AG04450 (cell line): Measurements from ENCODE around the gene DYNC1I1. TPM values are rescaled to one million over a fixed set of nuclear protein-coding genes. Genes with fewer than 3 reads are reported as not detected.

Experiments
- CTCF ChIA-PET: fragments of 300-600, 350-600 bp; formaldehyde crosslinking; extraction: SDS; loops from one replicate; lab custom pipeline; 2022; ENCODE audit warnings: antibody characterized with exemption, inconsistent platforms; lab: Charles Lee
- POLR2A ChIA-PET: fragments of 350-600 bp; formaldehyde crosslinking; extraction: SDS; loops from one replicate; lab custom pipeline; 2021; ENCODE audit warnings: antibody characterized with exemption, inconsistent platforms; lab: Yijun Ruan, JAX
- DNase-seq: peaks from one replicate; pipeline ENCODE4 v3.0.0-alpha.2; 2011; ENCODE audit warnings: low read depth, low spot score
- H3K27ac ChIP-seq: one replicate; pipeline ENCODE4 v1.5.1; 2012; ENCODE audit warnings: low read depth, low read length, control low read depth
- H3K27me3 ChIP-seq: one replicate; pipeline ENCODE4 v1.6.0; 2012; ENCODE audit warnings: low read length; ENCODE audit not compliant: control insufficient read depth, insufficient read depth
- H3K4me3 ChIP-seq: 2 replicates; pipeline ENCODE4 v1.5.1; 2011; ENCODE audit warnings: mild to moderate bottlenecking, low read depth, low read length, control low read depth
- H3K9me3 ChIP-seq: 2 replicates; pipeline ENCODE4 v1.5.1; 2012; ENCODE audit warnings: low read length; ENCODE audit not compliant: control insufficient read depth, insufficient read depth
- polyA plus RNA-seq: library from polyadenylated mRNA; depleted of rRNA; stranded (reverse); fragments of >200 nt; gene quantifications from 2 replicates; pipeline ENCODE4 v1.2.3, GENCODE V29; 2011
- TF ChIP-seq, protein P1 (sequence below): IDR thresholded peaks from 2 replicates; pipeline ENCODE4 v1.5.1; 2011; ENCODE audit warnings: low read depth, low read length, control low read depth, inconsistent platforms

Gene DYNC1I1
- polyA plus RNA-seq, 1 experiment, result 0.06 TPM

DNA sequence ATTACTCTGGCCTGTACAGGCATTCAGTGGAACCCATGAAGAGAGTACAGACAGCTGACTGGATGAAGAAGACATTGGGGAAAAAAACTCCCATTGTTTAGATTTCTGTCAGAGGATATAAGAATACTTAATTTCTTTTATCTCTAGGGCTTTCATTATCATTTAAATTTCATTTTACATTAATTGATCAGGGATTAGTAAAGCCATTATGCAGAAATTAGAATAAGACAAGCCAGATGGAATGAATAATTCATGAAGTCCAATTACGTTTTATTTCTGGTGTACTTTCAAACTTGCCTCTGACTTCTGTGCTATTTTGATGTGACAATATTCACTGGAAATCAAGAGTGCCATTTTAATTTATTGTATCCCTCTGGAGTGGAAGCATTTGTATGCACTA, 302.5 kb downstream of the DYNC1I1 start:
- CTCF ChIA-PET, result interaction anchor here (0.6 to 2.0 kb wide), 9 partner anchors 9 to 955 kb away, joined by 3 to 21 read pairs (median 6); no protein-coding TSS in a partner anchor
- TF ChIP-seq, protein P1, sequence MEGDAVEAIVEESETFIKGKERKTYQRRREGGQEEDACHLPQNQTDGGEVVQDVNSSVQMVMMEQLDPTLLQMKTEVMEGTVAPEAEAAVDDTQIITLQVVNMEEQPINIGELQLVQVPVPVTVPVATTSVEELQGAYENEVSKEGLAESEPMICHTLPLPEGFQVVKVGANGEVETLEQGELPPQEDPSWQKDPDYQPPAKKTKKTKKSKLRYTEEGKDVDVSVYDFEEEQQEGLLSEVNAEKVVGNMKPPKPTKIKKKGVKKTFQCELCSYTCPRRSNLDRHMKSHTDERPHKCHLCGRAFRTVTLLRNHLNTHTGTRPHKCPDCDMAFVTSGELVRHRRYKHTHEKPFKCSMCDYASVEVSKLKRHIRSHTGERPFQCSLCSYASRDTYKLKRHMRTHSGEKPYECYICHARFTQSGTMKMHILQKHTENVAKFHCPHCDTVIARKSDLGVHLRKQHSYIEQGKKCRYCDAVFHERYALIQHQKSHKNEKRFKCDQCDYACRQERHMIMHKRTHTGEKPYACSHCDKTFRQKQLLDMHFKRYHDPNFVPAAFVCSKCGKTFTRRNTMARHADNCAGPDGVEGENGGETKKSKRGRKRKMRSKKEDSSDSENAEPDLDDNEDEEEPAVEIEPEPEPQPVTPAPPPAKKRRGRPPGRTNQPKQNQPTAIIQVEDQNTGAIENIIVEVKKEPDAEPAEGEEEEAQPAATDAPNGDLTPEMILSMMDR, result no peak
- Histone ChIP-seq H3K27me3 (peaks cover 2% of the 10 kb centered on the region), H3K27ac (no peak overlapping the region), H3K4me3 (no peak overlapping the region), H3K9me3 (no peaks in the 10 kb centered on the region)
- POLR2A ChIA-PET, result no interaction called here
- DNase-seq, result no peak

DNA sequence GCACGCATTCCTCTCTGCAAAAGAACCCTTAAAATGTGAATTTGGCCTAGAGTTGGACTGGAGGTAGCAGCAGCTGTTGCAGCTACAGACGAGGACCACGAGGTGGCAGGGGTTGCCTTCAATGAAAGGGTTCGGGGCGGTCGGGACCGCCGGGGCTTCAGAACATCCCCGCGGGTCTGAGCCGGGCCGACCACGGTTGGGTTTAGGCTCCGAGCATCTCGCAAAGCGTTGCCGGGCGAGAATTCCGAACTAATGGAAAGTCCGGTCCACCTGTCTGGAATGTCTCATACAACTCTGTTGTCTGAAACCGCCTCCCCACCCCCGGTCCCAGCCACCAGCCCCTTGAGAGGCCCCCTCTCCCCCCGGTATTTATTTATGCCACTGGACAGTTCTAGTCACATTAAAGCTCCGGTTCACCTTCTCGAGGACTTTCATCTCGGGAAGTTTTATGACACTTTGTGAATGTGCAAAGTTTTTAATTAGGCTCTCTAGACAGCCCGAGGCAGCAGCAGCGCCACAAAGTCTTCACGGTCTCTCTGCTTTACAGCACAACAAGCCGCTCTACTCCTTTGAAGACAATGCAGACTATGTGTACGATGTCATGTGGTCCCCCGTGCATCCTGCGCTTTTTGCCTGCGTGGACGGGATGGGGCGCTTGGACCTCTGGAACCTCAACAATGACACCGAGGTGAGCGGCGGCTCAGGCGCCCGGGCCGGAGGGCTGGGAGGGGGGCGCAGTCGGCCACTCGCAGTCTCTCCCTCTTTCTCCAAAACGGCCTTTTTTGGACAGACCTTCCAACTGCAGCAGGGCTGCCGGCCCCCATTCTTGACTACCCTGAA, 303.4 kb downstream of the DYNC1I1 start:
- CTCF ChIA-PET, result interaction anchor here (0.6 to 2.0 kb wide), 33 partner anchors 9 to 1042 kb away, joined by 3 to 21 read pairs (median 4); partner anchors contain the start of gene SDHAF3
- TF ChIP-seq, protein P1, result peak; percentile 97
- H3K27ac ChIP-seq, result no peak overlapping the region
- POLR2A ChIA-PET, result no interaction called here
- H3K27me3 ChIP-seq, result peaks cover 2% of the 10 kb centered on the region
- H3K9me3 ChIP-seq, result no peaks in the 10 kb centered on the region
- H3K4me3 ChIP-seq, result peak overlapping the region; percentile 64
- DNase-seq, result peak; percentile 27

DNA sequence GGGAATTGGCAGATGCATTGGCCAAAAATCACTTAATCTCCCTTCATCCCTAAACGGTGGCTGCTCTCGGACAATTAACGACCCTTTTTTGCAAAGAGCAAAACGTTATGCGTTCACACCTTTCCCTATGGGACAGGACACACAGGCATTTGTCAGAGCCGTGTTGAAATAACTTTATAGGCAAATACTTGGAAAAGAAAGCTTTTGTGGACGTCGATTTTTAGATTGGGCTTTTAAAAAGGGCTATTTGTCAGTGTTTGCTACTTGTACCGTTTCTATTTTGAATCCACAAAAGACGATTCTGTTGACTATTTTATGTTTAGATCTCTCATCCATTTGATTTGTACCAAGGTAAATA, 304.0 kb downstream of the DYNC1I1 start:
- H3K27me3 ChIP-seq, result peaks cover 2% of the 10 kb centered on the region
- ChIA-PET POLR2A (no interaction called here), CTCF (interaction anchor here (0.6 to 2.0 kb wide), 34 partner anchors 8 to 1041 kb away, joined by 3 to 24 read pairs (median 4); partner anchors contain the start of gene SDHAF3)
- H3K27ac ChIP-seq, result no peak overlapping the region
- no peak for DNase-seq
- no peaks in the 10 kb centered on the region for H3K9me3 ChIP-seq
- TF ChIP-seq, protein P1, result no peak
- H3K4me3 ChIP-seq, result peak overlapping the region; percentile 64

DNA sequence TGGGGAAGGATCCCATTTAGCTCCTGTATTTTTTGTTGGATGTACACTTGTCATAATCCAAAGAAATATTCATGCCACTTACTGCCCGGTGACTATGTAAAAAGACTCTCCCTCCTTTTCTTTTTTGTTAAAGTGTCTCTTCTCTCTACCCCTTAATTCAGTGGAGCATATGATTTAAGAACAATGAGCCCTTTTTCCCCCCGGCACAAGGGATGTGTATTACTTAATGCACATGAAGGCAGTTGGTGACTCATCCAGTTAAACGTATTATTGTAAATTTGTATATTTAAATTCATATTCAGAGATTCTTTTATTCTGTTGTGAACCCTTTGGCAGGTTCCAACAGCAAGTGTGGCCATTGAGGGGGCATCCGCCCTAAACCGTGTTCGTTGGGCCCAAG, 307.7 kb downstream of the DYNC1I1 start:
- no peak overlapping the region for H3K4me3 ChIP-seq
- H3K9me3 ChIP-seq, result no peaks in the 10 kb centered on the region
- no peak overlapping the region for H3K27ac ChIP-seq
- TF ChIP-seq, protein P1, result no peak
- CTCF ChIA-PET, result no interaction called here
- POLR2A ChIA-PET, result no interaction called here
- H3K27me3 ChIP-seq, result no peaks in the 10 kb centered on the region
- no peak for DNase-seq
